Measurements from ENCODE around the gene ADGRV1. TPM values are rescaled to one million over a fixed set of nuclear protein-coding genes. Genes with fewer than 3 reads are reported as not detected.

Gene ADGRV1
- polyA plus RNA-seq, 1 donor from 2014 or later, result 3.7 TPM

DNA sequence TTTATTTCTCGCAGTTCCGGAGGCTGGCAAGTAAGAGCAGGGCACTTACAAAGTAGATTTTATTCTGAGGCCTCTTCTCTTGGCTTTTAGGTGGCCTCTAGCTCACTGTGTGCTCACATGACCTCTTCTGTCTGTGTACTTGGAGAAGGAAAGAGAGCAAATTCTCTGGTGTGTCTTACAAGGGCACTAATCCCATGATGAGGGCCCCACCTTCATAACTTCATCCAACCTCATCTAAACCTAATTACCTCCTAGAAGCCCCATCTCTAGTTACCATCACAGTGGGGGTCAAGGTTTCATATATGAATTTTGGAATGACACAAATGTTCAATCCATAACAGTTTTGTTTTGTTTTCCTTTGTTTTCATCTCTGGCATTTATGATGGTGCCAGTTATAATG, 376.1 kb downstream of the ADGRV1 start:
- Histone ChIP-seq H2AFZ (ENCODE audit: low read depth, low read length) (no peak overlapping the region), H3K79me2 (replicated peaks; ENCODE audit: insufficient read depth, low read length) (peaks cover 6% of the 10 kb centered on the region), H3K36me3 (ENCODE audit: insufficient read depth, low read length) (no peaks in the 10 kb centered on the region), H3K27me3 (ENCODE audit: insufficient read depth, low read depth, low read length) (no peaks in the 10 kb centered on the region), H3K4me2 (ENCODE audit: low read length) (no peak overlapping the region), H3K9me2 (ENCODE audit: insufficient read depth, low read length) (no peaks in the 10 kb centered on the region), H3K9ac (ENCODE audit: low read length) (no peak overlapping the region), H3K4me3 (ENCODE audit: low read length) (no peak overlapping the region), H4K20me1 (ENCODE audit: insufficient read depth) (no peaks in the 10 kb centered on the region), H3F3A (ENCODE audit: insufficient read depth, low read length, poor library complexity, severe bottlenecking) (no peaks in the 10 kb centered on the region), H3K27ac (ENCODE audit: low read length) (no peak overlapping the region), H3K9me3 (ENCODE audit: low read length) (no peaks in the 10 kb centered on the region)
- TF ChIP-seq, protein P1, sequence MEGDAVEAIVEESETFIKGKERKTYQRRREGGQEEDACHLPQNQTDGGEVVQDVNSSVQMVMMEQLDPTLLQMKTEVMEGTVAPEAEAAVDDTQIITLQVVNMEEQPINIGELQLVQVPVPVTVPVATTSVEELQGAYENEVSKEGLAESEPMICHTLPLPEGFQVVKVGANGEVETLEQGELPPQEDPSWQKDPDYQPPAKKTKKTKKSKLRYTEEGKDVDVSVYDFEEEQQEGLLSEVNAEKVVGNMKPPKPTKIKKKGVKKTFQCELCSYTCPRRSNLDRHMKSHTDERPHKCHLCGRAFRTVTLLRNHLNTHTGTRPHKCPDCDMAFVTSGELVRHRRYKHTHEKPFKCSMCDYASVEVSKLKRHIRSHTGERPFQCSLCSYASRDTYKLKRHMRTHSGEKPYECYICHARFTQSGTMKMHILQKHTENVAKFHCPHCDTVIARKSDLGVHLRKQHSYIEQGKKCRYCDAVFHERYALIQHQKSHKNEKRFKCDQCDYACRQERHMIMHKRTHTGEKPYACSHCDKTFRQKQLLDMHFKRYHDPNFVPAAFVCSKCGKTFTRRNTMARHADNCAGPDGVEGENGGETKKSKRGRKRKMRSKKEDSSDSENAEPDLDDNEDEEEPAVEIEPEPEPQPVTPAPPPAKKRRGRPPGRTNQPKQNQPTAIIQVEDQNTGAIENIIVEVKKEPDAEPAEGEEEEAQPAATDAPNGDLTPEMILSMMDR (IDR thresholded peaks at IDR 0.05; ENCODE audit: poor library complexity, severe bottlenecking), result no peak
- no peak for TF ChIP-seq EZH2 (IDR thresholded peaks at IDR 0.05; ENCODE audit: borderline replicate concordance, insufficient read depth, low read length, poor library complexity, severe bottlenecking)
- TF ChIP-seq EP300 (conservative IDR thresholded peaks at IDR 0.05; ENCODE audit: poor library complexity, severe bottlenecking), result no peak
- no peak for TF ChIP-seq MXI1 (conservative IDR thresholded peaks at IDR 0.05; ENCODE audit: poor library complexity, severe bottlenecking)
- TF ChIP-seq SMC3 (conservative IDR thresholded peaks at IDR 0.05; ENCODE audit: poor library complexity), result no peak
- TF ChIP-seq POLR2AphosphoS5 (IDR thresholded peaks at IDR 0.05), result no peak
- no peak for TF ChIP-seq RAD21 (conservative IDR thresholded peaks at IDR 0.05)
- TF ChIP-seq, protein P2, sequence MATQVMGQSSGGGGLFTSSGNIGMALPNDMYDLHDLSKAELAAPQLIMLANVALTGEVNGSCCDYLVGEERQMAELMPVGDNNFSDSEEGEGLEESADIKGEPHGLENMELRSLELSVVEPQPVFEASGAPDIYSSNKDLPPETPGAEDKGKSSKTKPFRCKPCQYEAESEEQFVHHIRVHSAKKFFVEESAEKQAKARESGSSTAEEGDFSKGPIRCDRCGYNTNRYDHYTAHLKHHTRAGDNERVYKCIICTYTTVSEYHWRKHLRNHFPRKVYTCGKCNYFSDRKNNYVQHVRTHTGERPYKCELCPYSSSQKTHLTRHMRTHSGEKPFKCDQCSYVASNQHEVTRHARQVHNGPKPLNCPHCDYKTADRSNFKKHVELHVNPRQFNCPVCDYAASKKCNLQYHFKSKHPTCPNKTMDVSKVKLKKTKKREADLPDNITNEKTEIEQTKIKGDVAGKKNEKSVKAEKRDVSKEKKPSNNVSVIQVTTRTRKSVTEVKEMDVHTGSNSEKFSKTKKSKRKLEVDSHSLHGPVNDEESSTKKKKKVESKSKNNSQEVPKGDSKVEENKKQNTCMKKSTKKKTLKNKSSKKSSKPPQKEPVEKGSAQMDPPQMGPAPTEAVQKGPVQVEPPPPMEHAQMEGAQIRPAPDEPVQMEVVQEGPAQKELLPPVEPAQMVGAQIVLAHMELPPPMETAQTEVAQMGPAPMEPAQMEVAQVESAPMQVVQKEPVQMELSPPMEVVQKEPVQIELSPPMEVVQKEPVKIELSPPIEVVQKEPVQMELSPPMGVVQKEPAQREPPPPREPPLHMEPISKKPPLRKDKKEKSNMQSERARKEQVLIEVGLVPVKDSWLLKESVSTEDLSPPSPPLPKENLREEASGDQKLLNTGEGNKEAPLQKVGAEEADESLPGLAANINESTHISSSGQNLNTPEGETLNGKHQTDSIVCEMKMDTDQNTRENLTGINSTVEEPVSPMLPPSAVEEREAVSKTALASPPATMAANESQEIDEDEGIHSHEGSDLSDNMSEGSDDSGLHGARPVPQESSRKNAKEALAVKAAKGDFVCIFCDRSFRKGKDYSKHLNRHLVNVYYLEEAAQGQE (IDR thresholded peaks at IDR 0.05; ENCODE audit: borderline replicate concordance), result no peak
- TF ChIP-seq TAF1 (IDR thresholded peaks at IDR 0.05; ENCODE audit: low read depth), result no peak

DNA sequence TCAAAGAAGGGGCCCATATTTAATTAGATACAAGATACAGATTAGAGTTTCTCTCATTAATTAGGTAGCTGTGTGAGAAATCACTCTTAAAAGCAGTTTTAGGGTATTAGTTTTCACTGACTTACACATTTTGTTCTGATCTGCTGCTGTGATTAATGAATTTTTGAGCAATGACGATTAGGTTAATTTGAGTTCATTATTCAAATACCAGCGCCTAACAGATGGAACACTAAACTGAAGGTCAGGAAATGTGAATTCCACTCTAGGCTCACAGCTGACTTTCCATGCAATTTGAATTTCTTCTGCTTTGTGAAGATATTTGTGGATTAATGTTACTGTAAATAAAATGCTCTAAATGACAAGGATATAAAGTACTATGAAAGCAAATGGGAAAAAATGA, 380.6 kb downstream of the ADGRV1 start:
- Histone ChIP-seq H3K4me3 (ENCODE audit: low read length) (no peak overlapping the region), H2AFZ (ENCODE audit: low read depth, low read length) (no peak overlapping the region), H3K9ac (ENCODE audit: low read length) (peak overlapping the region; percentile 74), H3K36me3 (ENCODE audit: insufficient read depth, low read length) (no peaks in the 10 kb centered on the region), H3F3A (ENCODE audit: insufficient read depth, low read length, poor library complexity, severe bottlenecking) (no peaks in the 10 kb centered on the region), H3K27me3 (ENCODE audit: insufficient read depth, low read depth, low read length) (no peaks in the 10 kb centered on the region), H4K20me1 (ENCODE audit: insufficient read depth) (no peaks in the 10 kb centered on the region), H3K79me2 (replicated peaks; ENCODE audit: insufficient read depth, low read length) (no peaks in the 10 kb centered on the region), H3K4me2 (ENCODE audit: low read length) (peak overlapping the region; percentile 6), H3K9me2 (ENCODE audit: insufficient read depth, low read length) (no peaks in the 10 kb centered on the region), H3K27ac (ENCODE audit: low read length) (peak overlapping the region; percentile 98), H3K9me3 (ENCODE audit: low read length) (no peaks in the 10 kb centered on the region)
- TF ChIP-seq, protein P2 (IDR thresholded peaks at IDR 0.05; ENCODE audit: borderline replicate concordance), result no peak
- TF ChIP-seq TAF1 (IDR thresholded peaks at IDR 0.05; ENCODE audit: low read depth), result no peak
- no peak for TF ChIP-seq EZH2 (IDR thresholded peaks at IDR 0.05; ENCODE audit: borderline replicate concordance, insufficient read depth, low read length, poor library complexity, severe bottlenecking)
- TF ChIP-seq, protein P1 (IDR thresholded peaks at IDR 0.05; ENCODE audit: poor library complexity, severe bottlenecking), result no peak
- TF ChIP-seq POLR2AphosphoS5 (IDR thresholded peaks at IDR 0.05), result no peak
- no peak for TF ChIP-seq SMC3 (conservative IDR thresholded peaks at IDR 0.05; ENCODE audit: poor library complexity)
- no peak for TF ChIP-seq RAD21 (conservative IDR thresholded peaks at IDR 0.05)
- TF ChIP-seq EP300 (conservative IDR thresholded peaks at IDR 0.05; ENCODE audit: poor library complexity, severe bottlenecking), result no peak
- no peak for TF ChIP-seq MXI1 (conservative IDR thresholded peaks at IDR 0.05; ENCODE audit: poor library complexity, severe bottlenecking)

Measured in neural cell (in vitro differentiated cells).